ENCODE measurements around the gene ADCY2.

DNA sequence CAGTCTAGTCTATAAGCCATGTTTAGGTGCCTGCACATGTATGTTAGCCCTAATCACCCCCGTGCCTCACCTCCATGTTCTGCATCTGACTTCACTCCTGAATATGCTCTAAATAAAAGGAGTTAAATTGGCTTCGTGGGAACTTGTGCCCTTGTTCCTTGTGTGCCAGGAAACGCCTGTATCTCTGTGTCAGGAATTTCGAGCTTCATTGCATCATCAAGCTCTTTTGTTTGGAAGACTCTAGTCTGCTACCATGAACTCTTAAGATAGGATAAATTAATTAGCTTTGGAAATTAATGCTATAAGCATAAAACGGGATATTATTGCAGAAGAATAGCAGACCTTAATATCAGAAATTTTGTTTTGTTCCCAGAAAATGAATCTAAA lies 99.2 kb downstream of the ADCY2 start:
- TF ChIP-seq, protein P1, sequence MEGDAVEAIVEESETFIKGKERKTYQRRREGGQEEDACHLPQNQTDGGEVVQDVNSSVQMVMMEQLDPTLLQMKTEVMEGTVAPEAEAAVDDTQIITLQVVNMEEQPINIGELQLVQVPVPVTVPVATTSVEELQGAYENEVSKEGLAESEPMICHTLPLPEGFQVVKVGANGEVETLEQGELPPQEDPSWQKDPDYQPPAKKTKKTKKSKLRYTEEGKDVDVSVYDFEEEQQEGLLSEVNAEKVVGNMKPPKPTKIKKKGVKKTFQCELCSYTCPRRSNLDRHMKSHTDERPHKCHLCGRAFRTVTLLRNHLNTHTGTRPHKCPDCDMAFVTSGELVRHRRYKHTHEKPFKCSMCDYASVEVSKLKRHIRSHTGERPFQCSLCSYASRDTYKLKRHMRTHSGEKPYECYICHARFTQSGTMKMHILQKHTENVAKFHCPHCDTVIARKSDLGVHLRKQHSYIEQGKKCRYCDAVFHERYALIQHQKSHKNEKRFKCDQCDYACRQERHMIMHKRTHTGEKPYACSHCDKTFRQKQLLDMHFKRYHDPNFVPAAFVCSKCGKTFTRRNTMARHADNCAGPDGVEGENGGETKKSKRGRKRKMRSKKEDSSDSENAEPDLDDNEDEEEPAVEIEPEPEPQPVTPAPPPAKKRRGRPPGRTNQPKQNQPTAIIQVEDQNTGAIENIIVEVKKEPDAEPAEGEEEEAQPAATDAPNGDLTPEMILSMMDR (IDR thresholded peaks at IDR 0.05), result no peak
- TF ChIP-seq POLR2A (IDR thresholded peaks at IDR 0.05), result no peak
- TF ChIP-seq EP300 (IDR thresholded peaks at IDR 0.05), result no peak
